Ovary (tissue), 3 donors: Measurements from ENCODE around the gene TRPV4.

Experiments used
- EP300 ChIP-seq: sonication (generic); formaldehyde crosslinking; IDR thresholded peaks from one replicate; pipeline ENCODE4 v1.6.1; 2017; ENCODE audit warnings: antibody characterized with exemption
- TF ChIP-seq, protein P1 (sequence below), 3 donors: fragments of 450-650 bp in 2 of 3; fragments of 200-600 bp in 1 of 3; IDR thresholded peaks; one replicate each; pipeline versions ENCODE4 v1.5.1 to v1.8.0; 2016 to 2022; ENCODE audit warnings: antibody characterized with exemption in 3 of 3, mild to moderate bottlenecking in 1 of 3
- donor health status: DM: no; HTN: no; CAD: no.

DNA sequence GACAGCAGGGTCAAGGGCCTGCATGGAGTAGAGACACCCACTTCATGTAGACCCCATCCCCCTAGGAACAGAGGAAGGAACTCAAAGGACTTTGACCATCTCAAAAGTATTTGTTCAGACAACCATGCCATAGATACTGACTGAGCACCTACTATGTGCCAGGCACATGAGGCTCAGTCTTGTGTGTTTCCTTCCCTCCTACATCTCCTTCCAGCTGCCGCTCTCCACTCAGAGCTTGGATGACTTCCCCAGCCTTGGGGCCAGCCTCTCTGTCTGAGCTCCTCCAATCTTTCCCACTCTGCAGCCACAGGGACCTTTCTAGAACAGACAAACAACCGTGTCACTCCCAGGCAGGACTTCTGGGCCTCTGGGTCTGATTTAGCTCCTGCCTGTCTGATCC is 2.5 kb downstream of the TRPV4 start:
- TF ChIP-seq, protein P1, sequence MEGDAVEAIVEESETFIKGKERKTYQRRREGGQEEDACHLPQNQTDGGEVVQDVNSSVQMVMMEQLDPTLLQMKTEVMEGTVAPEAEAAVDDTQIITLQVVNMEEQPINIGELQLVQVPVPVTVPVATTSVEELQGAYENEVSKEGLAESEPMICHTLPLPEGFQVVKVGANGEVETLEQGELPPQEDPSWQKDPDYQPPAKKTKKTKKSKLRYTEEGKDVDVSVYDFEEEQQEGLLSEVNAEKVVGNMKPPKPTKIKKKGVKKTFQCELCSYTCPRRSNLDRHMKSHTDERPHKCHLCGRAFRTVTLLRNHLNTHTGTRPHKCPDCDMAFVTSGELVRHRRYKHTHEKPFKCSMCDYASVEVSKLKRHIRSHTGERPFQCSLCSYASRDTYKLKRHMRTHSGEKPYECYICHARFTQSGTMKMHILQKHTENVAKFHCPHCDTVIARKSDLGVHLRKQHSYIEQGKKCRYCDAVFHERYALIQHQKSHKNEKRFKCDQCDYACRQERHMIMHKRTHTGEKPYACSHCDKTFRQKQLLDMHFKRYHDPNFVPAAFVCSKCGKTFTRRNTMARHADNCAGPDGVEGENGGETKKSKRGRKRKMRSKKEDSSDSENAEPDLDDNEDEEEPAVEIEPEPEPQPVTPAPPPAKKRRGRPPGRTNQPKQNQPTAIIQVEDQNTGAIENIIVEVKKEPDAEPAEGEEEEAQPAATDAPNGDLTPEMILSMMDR (IDR thresholded peaks at IDR 0.05): no peak
- no peak for TF ChIP-seq EP300
